MM.1S (cell line): ENCODE data around the gene SLC3A2.

ENCODE experiments used
- EZH2 ChIP-seq: fragments of 300-600 bp; sonication (generic); optimal IDR thresholded peaks from 2 replicates; pipeline ENCODE3; 2017; ENCODE audit warnings: low read depth, mild to moderate bottlenecking, antibody characterized with exemption, low read length, mixed read lengths
- TF ChIP-seq, protein P1 (sequence below): fragments of 300-600 bp; sonication (generic); IDR thresholded peaks from 2 replicates; pipeline ENCODE4 v1.5.1; 2016; ENCODE audit warnings: antibody characterized with exemption, low read length, mixed read lengths

DNA sequence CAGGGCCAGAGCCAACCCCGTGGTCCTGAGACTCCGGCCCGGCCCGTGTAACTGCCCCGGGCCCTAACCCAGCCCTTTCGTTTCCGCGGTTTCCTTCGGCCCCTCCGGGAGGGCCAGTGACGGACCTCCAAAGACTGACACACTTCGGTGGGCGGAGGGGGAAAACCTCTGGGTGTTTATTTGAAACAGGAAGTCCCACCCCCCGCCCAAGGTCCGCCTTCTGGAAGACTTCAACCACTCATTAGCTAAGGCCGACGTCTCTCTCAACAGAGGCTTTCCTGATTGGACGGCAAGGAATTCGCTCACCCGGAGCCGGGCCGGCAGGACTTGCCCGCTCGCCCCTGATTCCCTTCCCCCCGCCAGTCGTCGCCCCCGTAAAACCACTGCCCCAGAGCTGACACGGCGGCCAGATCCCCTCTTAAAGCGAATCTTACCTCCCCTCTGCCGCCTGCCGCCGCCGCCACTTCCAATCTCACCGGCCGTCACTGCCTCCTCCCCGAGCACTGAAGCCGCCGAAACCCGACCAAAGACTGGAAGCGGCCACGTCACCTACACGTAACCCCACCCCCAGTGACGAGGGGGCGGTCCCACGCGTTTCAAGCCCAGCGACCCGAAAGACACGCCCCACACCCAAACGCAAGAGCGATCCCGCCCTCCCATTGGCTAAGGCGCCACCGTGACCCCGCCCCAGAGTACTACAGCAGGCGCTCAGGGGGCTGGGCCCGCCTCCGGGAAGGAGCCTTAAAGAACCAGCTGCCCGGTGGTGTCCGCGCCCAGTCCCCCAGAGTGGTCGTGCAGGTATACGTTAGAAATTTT, 49.0 kb upstream of the SLC3A2 start, which contains the start of gene STX5:
- TF ChIP-seq, protein P1, sequence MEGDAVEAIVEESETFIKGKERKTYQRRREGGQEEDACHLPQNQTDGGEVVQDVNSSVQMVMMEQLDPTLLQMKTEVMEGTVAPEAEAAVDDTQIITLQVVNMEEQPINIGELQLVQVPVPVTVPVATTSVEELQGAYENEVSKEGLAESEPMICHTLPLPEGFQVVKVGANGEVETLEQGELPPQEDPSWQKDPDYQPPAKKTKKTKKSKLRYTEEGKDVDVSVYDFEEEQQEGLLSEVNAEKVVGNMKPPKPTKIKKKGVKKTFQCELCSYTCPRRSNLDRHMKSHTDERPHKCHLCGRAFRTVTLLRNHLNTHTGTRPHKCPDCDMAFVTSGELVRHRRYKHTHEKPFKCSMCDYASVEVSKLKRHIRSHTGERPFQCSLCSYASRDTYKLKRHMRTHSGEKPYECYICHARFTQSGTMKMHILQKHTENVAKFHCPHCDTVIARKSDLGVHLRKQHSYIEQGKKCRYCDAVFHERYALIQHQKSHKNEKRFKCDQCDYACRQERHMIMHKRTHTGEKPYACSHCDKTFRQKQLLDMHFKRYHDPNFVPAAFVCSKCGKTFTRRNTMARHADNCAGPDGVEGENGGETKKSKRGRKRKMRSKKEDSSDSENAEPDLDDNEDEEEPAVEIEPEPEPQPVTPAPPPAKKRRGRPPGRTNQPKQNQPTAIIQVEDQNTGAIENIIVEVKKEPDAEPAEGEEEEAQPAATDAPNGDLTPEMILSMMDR: no peak
- no peak for TF ChIP-seq EZH2
